ENCODE measurements around the gene DOCK2.

GRCh38 chr5:169809281-169809680 lies 172.2 kb downstream of the DOCK2 start:
- TF ChIP-seq, protein P1, sequence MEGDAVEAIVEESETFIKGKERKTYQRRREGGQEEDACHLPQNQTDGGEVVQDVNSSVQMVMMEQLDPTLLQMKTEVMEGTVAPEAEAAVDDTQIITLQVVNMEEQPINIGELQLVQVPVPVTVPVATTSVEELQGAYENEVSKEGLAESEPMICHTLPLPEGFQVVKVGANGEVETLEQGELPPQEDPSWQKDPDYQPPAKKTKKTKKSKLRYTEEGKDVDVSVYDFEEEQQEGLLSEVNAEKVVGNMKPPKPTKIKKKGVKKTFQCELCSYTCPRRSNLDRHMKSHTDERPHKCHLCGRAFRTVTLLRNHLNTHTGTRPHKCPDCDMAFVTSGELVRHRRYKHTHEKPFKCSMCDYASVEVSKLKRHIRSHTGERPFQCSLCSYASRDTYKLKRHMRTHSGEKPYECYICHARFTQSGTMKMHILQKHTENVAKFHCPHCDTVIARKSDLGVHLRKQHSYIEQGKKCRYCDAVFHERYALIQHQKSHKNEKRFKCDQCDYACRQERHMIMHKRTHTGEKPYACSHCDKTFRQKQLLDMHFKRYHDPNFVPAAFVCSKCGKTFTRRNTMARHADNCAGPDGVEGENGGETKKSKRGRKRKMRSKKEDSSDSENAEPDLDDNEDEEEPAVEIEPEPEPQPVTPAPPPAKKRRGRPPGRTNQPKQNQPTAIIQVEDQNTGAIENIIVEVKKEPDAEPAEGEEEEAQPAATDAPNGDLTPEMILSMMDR (IDR thresholded peaks at IDR 0.05; ENCODE audit: borderline replicate concordance, extremely low read depth, low read length, poor library complexity, severe bottlenecking) = no peak
- no peak for TF ChIP-seq EZH2 (IDR thresholded peaks at IDR 0.05; ENCODE audit: borderline replicate concordance, low read depth, low read length, severe bottlenecking)
